A549 (cell line): ENCODE results near the gene CDC14B. TPM values are rescaled to one million over a fixed set of nuclear protein-coding genes. Genes with fewer than 3 reads are reported as not detected.
"Not testable (repeated sequence)": the region's sequence is repeated elsewhere in the genome, so short reads cannot be mapped to it uniquely, and the experiment has no call there.

ENCODE experiments used
- ATAC-seq, 2 experiments: fragments of 200-7000 bp in 1 of 2; fragments of >200 bp in 1 of 2; cut with Nextera tagmentation in 1 of 2; cut with Tn5 transposase in 1 of 2; 3 replicates each; pipeline versions ENCODE4 v1.8.0 to v1.9.1; 2018 to 2020; ENCODE audit warnings: mild to moderate bottlenecking in 1 of 2, moderate library complexity in 1 of 2
- CTCF ChIA-PET: fragments of 300-600 bp; sonication (Branson Sonifier 250); formaldehyde crosslinking; extraction: SDS; loops from one replicate; lab custom pipeline; 2021; ENCODE audit warnings: antibody characterized with exemption, inconsistent platforms; lab: Yijun Ruan, JAX
- POLR2A ChIA-PET: fragments of 350-600 bp; formaldehyde crosslinking; extraction: SDS; loops from one replicate; lab custom pipeline; 2021; ENCODE audit warnings: antibody characterized with exemption, inconsistent platforms; lab: Yijun Ruan, JAX
- DNase-seq, 2 experiments: peaks; one replicate each; pipeline versions ENCODE4 v3.0.0 to v3.0.0-alpha.2; 2011 to 2016; ENCODE audit warnings: low read depth in 1 of 2, low spot score in 1 of 2
- FAIRE-seq: peaks from 2 replicates; lab custom pipeline; 2011; peaks lifted over from hg19 to GRCh38; lab: Jason Lieb, UNC
- H3K27ac ChIP-seq, 2 experiments: fragments of >200 bp; sonication (Bioruptor Twin); formaldehyde crosslinking; 3 replicates each; pipeline ENCODE4 v1.5.1; 2016 to 2017
- H3K4me1 ChIP-seq: fragments of >200 bp; sonication (Bioruptor Twin); formaldehyde crosslinking; 3 replicates; pipeline ENCODE4 v1.6.1; 2016
- H3K4me2 ChIP-seq: fragments of >200 bp; sonication (Bioruptor Twin); formaldehyde crosslinking; 3 replicates; pipeline ENCODE4 v1.6.1; 2016
- H3K4me3 ChIP-seq: fragments of >200 bp; sonication (Bioruptor Twin); formaldehyde crosslinking; 3 replicates; pipeline ENCODE4 v1.5.1; 2016
- H3K9me3 ChIP-seq: fragments of >200 bp; sonication (Bioruptor Twin); formaldehyde crosslinking; 3 replicates; pipeline ENCODE4 v1.6.1; 2016
- BHLHE40 ChIP-seq: IDR thresholded peaks from 2 replicates; pipeline ENCODE4 v1.6.1; 2012; ENCODE audit warnings: low read depth, low read length, inconsistent platforms
- CBX2 ChIP-seq: fragments of 200-600 bp; sonication (generic); IDR thresholded peaks from 2 replicates; pipeline ENCODE4 v1.6.1; 2016; ENCODE audit warnings: low read depth, mild to moderate bottlenecking, borderline replicate concordance
- CBX8 ChIP-seq: fragments of 200-600 bp; sonication (generic); IDR thresholded peaks from 2 replicates; pipeline ENCODE4 v1.6.1; 2016
- CHD4 ChIP-seq: fragments of 200-600 bp; sonication (generic); IDR thresholded peaks from 2 replicates; pipeline ENCODE4 v1.6.1; 2016; ENCODE audit warnings: antibody characterized with exemption, mild to moderate bottlenecking, borderline replicate concordance
- EHMT2 ChIP-seq: fragments of 200-600 bp; sonication (generic); IDR thresholded peaks from 2 replicates; pipeline ENCODE4 v1.6.1; 2016; ENCODE audit warnings: antibody characterized with exemption, low read depth, mild to moderate bottlenecking, moderate library complexity
- ESRRA ChIP-seq: fragments of 150-350 bp; IDR thresholded peaks from 2 replicates; pipeline ENCODE4 v1.6.1; 2014; ENCODE audit warnings: mild to moderate bottlenecking, low read length, borderline replicate concordance
- FOSL2 ChIP-seq, 2 experiments: fragments of 450-650 bp in 1 of 2; fragments of >200 bp in 1 of 2; sonication (Bioruptor Twin) in 1 of 2; formaldehyde crosslinking; IDR thresholded peaks; 2 replicates each; pipeline versions ENCODE4 v1.5.0 to v1.6.1; 2016 to 2020; ENCODE audit warnings: mild to moderate bottlenecking in 1 of 2, moderate library complexity in 1 of 2
- HMGXB4 ChIP-seq: fragments of 250-450 bp; sonication (Bioruptor Pico); IDR thresholded peaks from 2 replicates; pipeline ENCODE4 v1.5.0; 2021; ENCODE audit warnings: mild to moderate bottlenecking, moderate library complexity, borderline replicate concordance
- HOXA7 ChIP-seq: fragments of 250-450 bp; sonication (Bioruptor Pico); IDR thresholded peaks from 2 replicates; pipeline ENCODE4 v1.5.0; 2020; ENCODE audit warnings: mild to moderate bottlenecking, moderate library complexity
- HOXB13 ChIP-seq: fragments of 250-450 bp; sonication (Bioruptor Pico); IDR thresholded peaks from 2 replicates; pipeline ENCODE4 v1.5.0; 2020; ENCODE audit warnings: low read depth, mild to moderate bottlenecking, moderate library complexity
- HOXB5 ChIP-seq: fragments of 250-450 bp; sonication (Bioruptor Pico); IDR thresholded peaks from 2 replicates; pipeline ENCODE4 v1.5.0; 2020; ENCODE audit warnings: mild to moderate bottlenecking, moderate library complexity
- MAFK ChIP-seq: fragments of 450-650 bp; IDR thresholded peaks from 2 replicates; pipeline ENCODE4 v1.6.1; 2014; ENCODE audit not compliant: partially characterized antibody
- MAZ ChIP-seq: fragments of 150-350 bp; IDR thresholded peaks from 2 replicates; pipeline ENCODE4 v1.6.1; 2014; ENCODE audit warnings: antibody characterized with exemption, low read depth, low read length, borderline replicate concordance
- NFE2L2 ChIP-seq: fragments of 150-350 bp; conservative IDR thresholded peaks from 2 replicates; pipeline ENCODE4 v1.6.1; 2014; ENCODE audit warnings: low read length
- PBX3 ChIP-seq: IDR thresholded peaks from 2 replicates; pipeline ENCODE4 v1.6.1; 2012
- REST ChIP-seq: fragments of 200-600 bp; sonication (generic); IDR thresholded peaks from 2 replicates; pipeline ENCODE4 v1.6.1; 2016; ENCODE audit warnings: antibody characterized with exemption, mild to moderate bottlenecking, moderate library complexity
- RNF2 ChIP-seq: fragments of 200-600 bp; sonication (generic); IDR thresholded peaks from 2 replicates; pipeline ENCODE4 v1.6.1; 2016; ENCODE audit warnings: low read depth, mild to moderate bottlenecking, antibody characterized with exemption, moderate library complexity, borderline replicate concordance
- SMC3 ChIP-seq: fragments of >200 bp; sonication (Bioruptor Twin); formaldehyde crosslinking; IDR thresholded peaks from 3 replicates; pipeline ENCODE4 v1.6.1; 2018; ENCODE audit warnings: inconsistent platforms
- ZNF302 ChIP-seq: fragments of 250-450 bp; sonication (Bioruptor Pico); IDR thresholded peaks from 2 replicates; pipeline ENCODE4 v1.9.0; 2021; ENCODE audit warnings: inconsistent platforms, mild to moderate bottlenecking, moderate library complexity
- ZSCAN20 ChIP-seq: fragments of 250-450 bp; sonication (Bioruptor Pico); IDR thresholded peaks from 2 replicates; pipeline ENCODE4 v1.8.0; 2022; ENCODE audit warnings: mild to moderate bottlenecking, moderate library complexity
- WGBS: methylation state at CpG from one replicate; pipeline ENCODE4 v1.1.6; 2017; ENCODE audit errors: missing lambda C conversion rate; 5-methylcytosine and 5-hydroxymethylcytosine counted together
- polyA plus RNA-seq, 4 experiments: library from polyadenylated mRNA; depleted of rRNA in 3 of 4; stranded (reverse); fragments of >200 nt; fragmentation: RNase III in 1 of 4; extraction: RNeasy Plus Mini Kit Qiagen cat#74134 plus additional on column Dnase treatment in 1 of 4; gene quantifications; 2 replicates in 3 of 4; 3 replicates in 1 of 4; pipeline ENCODE4 v1.2.3, GENCODE V29; 2011 to 2017
- TF ChIP-seq, protein P1 (sequence below): fragments of 250-450 bp; sonication (Bioruptor Pico); IDR thresholded peaks from 2 replicates; pipeline ENCODE4 v1.5.0; 2020; ENCODE audit warnings: low read depth, mild to moderate bottlenecking, moderate library complexity

CDC14B gene
- polyA plus RNA-seq, 2 of the 4 experiments (the other 2 are of a cell fraction) = 9.9 to 17.3 TPM

DNA sequence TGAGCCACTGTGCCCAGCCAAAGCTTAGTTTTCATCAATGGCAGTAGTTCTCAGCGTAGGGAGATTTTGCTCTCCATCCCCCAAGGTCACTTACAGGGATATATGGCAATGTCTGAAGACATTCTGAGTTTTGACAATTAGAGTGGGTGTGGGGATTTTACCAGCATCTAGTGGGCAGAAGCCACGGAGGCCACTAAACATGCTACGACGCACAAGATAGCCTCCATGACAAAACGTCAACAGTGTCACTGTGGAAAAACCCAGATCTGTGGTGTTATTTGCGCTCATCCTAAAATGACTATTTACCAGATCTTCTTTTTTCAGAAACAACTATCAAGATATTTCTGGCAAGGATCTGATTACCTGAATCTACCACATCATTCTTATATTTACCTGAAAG lies 68.2 kb downstream of the CDC14B start:
- H3K4me1 ChIP-seq = peaks cover 10% of the 10 kb centered on the region; the same call in 2 of the 3 replicates
- H3K9me3 ChIP-seq = no peaks in the 10 kb centered on the region
- TF ChIP-seq CBX8 (no peak), BHLHE40 (no peak)
- ChIA-PET POLR2A (no interaction called here), CTCF (interaction anchor here (0.7 kb wide), 1 partner anchor 9 kb away, joined by 3 read pairs; no protein-coding TSS in a partner anchor)
- H3K4me3 ChIP-seq = no peak overlapping the region
- no peak for DNase-seq
- FAIRE-seq = no peak
- no peak for ATAC-seq
- 95% methylated on average over 6 of the region's 6 CpGs for WGBS
- no peak overlapping the region for H3K4me2 ChIP-seq
- no peak overlapping the region for H3K27ac ChIP-seq

- H3K4me1 ChIP-seq = peaks cover 10% of the 10 kb centered on the region; the same call in 2 of the 3 replicates
- CTCF ChIA-PET = no interaction called here
- TF ChIP-seq CBX8 = no peak
- no peak for TF ChIP-seq SMC3
- no peak for TF ChIP-seq PBX3
- TF ChIP-seq HOXB13 = no peak
- TF ChIP-seq HMGXB4 (CRISPR knock-in tag) = no peak
- no peak for TF ChIP-seq MAFK
- no peak for TF ChIP-seq REST
- TF ChIP-seq, protein P1, sequence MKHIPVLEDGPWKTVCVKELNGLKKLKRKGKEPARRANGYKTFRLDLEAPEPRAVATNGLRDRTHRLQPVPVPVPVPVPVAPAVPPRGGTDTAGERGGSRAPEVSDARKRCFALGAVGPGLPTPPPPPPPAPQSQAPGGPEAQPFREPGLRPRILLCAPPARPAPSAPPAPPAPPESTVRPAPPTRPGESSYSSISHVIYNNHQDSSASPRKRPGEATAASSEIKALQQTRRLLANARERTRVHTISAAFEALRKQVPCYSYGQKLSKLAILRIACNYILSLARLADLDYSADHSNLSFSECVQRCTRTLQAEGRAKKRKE (CRISPR knock-in tag) = no peak
- no peak for TF ChIP-seq RNF2
- no peak for TF ChIP-seq ZSCAN20 (CRISPR knock-in tag)
- TF ChIP-seq NFE2L2 = no peak
- TF ChIP-seq HOXA7 = no peak
- no peak for TF ChIP-seq HOXB5 (CRISPR knock-in tag)
- TF ChIP-seq FOSL2 (IDR thresholded peaks at IDR 0.05) = no peak
- TF ChIP-seq FOSL2 (CRISPR knock-in tag; IDR thresholded peaks at IDR 0.05) = no peak
- TF ChIP-seq ZNF302 = no peak
- no peak for TF ChIP-seq EHMT2
- no peak for TF ChIP-seq CHD4
- no peak for TF ChIP-seq ESRRA
- no peak for TF ChIP-seq CBX2
- TF ChIP-seq MAZ = no peak
- TF ChIP-seq, all 56 proteins: peak for 0
- Histone ChIP-seq H3K27ac (no peak overlapping the region), H3K9me3 (no peaks in the 10 kb centered on the region), H3K4me2 (no peak overlapping the region), H3K4me3 (no peak overlapping the region)
- no peak for FAIRE-seq
- WGBS = 63% methylated on average over 4 of the region's 4 CpGs
- POLR2A ChIA-PET = no interaction called here
- no peak for ATAC-seq
- no peak for DNase-seq
Observed at GRCh38 chr9:96550659-96551058, 69.0 kb downstream of the CDC14B start.

- H3K4me1 ChIP-seq, DNase-seq, H3K4me2 ChIP-seq, H3K9me3 ChIP-seq, H3K27ac ChIP-seq, ATAC-seq, POLR2A ChIA-PET, FAIRE-seq, H3K4me3 ChIP-seq: not testable (repeated sequence)
- CTCF ChIA-PET = interaction anchor here (0.6 to 1.5 kb wide), 3 partner anchors 14 to 92 kb away, joined by 4 read pairs; no protein-coding TSS in a partner anchor
- 95% methylated on average over 15 of the region's 15 CpGs for WGBS
Observed at GRCh38 chr9:96543131-96543530, 76.5 kb downstream of the CDC14B start.
